Activated naive CD4-positive, alpha-beta T cell treated with Interleukin-2 at 50 U/mL for 16 hours (primary cell): ENCODE results near the gene PAXX.

Experiments
- DNase-seq: peaks from one replicate; pipeline ENCODE4 v3.0.0-alpha.2; 2020

The PAXX gene

DNA sequence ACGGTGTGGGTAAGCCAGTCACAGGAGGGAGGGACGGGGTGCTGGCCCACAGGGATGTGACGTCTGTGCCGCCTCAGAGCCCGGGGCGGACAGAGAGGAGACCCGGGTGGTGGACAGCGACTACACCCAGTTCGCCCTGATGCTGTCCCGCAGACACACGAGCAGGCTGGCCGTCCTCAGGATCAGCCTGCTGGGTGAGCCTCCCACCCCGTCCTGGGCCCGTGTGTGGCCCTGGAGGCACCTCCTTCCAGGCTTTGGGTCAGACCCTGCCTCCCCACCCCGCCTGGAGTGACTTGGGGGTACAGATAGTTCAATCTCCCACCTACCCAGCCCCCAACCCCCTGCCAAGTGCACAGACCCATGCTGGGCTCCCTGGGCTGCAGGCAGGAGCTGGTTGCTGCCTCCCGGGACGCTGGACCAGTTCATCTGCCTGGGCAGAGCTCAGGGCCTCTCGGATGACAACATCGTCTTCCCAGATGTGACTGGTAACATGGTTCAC lies 38.4 kb upstream of the PAXX start:
- no peak for DNase-seq

DNA sequence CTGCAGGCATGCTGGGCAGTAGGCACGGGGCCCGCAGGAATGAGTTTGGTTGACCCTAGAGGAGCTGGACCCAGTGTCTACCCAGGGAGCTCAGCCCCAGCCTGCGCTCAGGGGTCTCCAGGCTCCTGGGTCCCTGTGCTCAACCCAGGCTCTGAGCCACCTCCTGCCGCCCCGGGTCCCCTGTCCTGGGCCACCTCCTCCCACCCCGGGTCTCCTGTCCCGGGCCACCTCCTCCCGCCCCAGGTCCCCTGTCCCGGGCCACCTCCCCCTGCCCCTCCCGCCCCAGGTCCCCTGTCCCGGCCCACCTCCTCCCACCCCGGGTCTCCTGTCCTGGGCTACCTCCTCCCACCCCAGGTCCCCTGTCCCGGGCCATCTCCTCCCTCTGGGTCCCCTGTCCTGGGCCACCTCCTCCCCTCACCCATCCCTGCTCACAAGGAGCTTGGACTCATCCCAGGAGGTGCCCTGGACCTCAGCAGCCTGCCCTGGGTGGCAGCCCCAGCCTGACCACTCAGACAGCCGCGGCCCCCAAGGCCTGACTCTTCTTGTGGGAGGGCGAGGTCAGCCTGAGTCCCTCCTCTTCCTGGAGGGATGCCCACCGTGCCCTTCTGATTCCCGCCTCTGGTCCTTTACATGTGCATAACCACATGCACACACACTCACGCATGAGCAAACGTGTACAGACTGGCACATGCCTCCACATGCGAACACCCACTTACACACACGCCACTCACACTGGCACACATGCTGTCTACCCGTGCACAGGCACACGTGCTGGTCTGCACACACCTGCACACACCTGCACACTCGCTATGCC lies 37.7 kb upstream of the PAXX start:
- no peak for DNase-seq

DNA sequence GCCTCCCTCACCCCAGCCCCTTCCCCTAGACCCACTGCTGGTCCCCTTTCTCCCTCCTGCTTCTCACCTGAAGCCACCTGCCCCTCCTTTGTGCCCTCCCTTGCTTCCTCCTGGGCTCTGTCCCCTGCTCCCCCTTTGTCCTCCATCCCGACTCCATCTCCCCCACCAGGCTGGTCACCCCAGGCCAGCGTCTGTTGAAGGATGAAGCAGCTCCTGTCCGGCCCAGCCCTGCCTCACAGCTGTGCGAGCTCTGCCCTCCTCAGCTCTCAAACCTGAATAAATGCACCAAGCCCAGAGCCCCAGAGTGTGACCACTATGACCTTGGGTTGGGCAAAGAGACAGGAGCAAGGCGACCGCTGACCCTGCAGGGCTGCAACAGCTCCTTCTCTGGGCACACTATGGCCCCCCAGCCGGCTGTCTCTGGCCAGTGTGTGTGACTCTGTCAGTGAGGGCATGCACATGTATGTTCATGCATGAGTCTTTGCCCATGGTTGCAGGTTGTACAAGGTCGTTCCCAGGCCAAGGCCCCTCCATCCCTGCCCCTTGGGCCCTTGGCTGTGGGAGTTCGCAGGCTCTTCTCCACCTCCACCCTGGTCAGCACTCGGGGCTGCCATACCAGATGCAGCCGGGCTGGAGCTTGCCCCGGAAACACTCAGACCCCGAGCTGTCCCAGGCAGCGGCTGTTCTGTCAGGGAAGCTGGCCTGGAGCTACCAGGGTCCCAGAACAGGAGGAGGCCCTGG lies 36.9 kb upstream of the PAXX start:
- no peak for DNase-seq

DNA sequence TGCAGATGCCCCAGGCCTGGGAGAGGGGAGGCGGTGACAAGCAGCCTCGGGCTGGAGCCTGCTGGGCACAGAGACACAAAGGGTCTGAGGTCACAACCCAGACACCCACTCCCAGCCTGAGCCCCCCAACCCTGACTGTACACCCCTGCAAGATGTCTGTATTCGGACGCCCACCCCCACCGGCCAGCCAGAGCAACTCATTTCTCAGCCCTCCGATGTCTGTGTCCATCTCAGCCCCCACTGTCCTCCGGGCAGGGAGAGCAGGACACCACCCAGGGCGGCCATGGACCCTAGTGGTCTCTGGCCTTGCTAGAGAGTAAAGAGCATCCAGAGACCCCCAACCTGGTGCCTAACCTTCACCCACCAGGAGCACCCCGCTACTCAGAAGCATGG lies 36.3 kb upstream of the PAXX start:
- no peak for DNase-seq

DNA sequence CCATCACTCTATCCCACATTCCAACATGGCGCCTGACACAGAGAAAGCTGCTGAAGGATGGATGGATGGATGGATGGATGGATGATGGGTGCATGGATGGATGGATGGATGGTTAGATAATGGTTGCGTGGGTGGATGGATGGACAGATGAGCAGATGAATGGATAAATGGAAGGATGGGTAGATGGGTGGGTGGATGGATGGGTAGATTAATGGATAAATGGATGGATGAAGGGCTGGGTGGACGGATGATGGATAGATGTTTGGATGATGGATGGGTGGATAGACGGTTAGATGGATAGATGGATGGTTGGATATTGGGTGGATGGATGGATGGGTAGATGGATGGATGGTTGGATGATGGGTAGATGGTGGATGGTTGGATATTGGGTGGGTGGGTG lies 35.6 kb upstream of the PAXX start:
- no peak for DNase-seq

DNA sequence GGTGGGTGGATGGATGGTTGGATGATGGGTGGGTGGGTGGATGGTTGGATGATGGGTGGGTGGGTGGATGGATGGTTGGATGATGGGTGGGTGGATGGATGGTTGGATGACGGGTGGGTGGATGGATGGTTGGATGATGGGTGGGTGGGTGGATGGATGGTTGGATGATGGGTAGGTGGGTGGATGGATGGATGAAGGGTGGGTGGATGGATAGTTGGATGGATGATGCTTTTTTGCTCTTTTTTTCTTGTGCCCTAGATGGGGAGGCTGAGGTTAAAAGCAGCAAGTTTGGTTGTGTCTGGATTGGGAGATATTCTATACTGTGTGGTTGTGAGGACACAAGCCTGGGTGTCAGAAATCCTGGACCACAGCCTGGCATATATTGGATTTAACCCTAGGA lies 34.8 kb upstream of the PAXX start:
- DNase-seq: no peak

DNA sequence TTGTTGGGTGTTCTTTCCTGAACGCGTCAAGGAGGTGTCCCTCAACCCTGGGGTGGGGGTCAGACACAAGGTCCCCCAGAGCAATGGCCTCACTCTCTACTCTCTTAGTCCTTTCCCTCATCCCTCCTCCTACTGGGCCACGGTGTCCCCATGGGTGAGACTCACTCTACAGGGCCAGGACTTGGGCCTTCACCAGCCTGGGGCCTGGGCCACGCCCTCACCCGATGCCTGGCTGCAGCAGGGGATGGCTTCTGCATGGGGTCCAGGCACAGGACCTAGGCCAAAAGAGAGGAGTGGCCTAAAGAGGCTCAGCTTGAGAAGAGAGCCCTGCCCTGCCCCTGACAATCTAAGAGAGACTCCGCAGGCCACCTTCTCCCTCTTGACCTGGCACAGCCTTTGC lies 34.3 kb upstream of the PAXX start:
- DNase-seq: no peak

DNA sequence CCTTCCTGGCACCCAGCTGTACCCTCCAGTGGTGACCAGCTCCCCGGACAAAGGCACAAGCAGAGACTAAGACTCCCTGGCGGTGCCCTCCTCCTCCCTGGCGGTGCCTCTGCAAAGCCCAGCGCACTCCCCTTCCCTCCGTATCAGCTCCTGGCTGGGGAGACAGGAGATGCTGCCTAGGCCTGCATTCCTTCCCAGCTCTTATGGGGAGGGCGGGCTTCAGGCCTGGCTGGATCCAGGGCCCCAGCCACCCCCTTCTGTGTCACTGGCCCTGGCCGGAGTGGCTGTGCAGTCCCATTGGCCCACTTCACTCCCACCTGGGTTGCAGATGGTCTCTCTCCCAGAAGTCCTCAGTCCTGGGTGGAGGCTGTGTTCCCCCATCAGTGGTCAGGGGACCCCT lies 33.7 kb upstream of the PAXX start:
- no peak for DNase-seq

DNA sequence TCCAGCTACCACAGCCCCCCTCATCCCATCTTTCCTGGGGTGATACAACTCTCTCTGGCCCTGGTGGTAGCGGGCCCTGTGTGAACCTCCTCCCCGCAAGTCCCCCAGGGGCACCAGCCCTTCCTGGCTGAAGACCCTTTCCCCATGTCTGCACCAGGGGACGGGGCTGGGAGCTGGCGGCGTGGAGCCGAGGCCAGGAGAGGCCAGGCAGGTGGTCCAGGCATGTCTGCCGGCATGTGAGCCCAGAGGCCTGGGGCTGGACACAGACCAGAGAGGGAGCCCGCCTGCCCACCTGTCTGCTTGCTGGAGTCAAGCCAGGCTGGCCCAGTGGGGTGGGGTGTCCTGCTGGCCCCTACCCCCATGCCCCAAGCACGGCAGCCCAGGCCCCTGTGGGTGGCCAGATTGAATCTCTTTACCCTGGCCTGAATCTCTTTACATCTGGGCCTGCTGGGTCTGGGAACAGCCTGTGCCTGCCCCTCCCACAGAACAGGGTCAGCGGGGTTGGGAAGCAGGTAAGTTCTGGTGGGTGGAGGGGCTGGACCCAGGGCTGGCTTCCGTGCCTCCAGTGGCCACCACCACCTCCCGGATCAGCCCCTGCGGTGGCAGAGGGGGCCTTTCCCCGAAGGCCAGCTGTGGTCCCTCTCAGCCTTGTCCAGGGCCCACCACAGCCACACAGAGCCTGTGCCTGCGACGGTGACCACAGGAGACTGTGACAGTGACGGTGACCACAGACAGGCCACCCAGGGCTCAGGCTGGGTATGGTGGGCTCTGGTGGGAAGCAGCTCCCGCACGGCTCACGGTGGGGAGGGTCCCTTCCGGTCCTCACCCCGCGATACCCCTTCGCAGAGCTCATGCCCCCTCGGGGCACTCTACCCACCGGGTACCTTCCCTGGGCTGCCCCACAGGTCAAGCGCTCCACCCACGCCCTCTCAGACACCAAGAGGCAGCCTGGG lies 33.0 kb upstream of the PAXX start:
- no peak for DNase-seq

DNA sequence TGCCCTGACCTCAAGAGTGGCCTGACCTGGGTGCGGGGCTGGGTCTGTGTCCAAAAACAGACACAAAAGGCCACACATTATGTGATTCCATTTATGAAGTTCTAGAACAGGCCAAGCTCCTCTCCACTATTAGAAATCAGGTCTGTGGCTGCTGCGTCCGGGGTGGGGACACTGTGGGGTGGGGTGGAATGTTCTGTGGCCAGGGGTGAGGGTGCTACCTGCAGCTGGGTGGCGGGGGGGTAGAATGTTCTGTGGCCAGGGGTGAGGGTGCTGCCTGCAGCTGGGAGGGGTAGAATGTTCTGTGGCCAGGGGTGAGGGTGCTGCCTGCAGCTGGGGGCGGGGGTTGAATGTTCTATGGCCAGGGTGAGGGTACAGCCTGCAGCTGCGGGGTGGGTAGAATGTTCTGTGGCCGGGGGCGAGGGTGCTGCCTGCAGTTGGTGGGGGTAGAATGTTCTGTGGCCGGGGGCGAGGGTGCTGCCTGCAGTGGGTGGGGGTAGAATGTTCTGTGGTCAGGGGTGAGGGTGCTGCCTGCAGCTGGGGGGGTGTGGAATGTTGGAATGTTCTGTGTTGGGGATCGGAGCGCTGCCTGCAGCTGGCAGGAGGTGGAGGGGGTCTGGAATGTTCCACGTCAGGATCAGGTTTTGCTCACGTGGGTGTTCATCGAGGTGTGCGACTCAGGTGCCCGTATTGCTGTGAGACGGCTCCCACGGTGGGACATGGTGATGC lies 31.8 kb upstream of the PAXX start:
- no peak for DNase-seq

DNA sequence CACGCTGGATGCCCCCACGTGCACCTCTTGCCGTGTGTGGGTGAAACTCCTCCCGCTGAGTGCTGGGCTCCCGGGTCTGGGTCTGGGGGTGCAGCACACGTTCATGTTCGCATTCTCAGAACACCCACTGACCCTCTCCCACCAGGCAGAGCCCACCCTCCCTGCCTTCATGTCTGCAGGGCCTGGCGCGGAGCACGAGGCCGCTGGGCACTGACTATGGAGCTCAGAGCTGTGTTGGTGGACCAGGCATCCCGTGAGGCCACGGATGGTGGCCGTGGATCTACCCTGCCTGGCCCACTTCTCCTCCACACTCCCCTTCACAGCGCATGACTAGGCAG lies 31.3 kb upstream of the PAXX start:
- DNase-seq: no peak

DNA sequence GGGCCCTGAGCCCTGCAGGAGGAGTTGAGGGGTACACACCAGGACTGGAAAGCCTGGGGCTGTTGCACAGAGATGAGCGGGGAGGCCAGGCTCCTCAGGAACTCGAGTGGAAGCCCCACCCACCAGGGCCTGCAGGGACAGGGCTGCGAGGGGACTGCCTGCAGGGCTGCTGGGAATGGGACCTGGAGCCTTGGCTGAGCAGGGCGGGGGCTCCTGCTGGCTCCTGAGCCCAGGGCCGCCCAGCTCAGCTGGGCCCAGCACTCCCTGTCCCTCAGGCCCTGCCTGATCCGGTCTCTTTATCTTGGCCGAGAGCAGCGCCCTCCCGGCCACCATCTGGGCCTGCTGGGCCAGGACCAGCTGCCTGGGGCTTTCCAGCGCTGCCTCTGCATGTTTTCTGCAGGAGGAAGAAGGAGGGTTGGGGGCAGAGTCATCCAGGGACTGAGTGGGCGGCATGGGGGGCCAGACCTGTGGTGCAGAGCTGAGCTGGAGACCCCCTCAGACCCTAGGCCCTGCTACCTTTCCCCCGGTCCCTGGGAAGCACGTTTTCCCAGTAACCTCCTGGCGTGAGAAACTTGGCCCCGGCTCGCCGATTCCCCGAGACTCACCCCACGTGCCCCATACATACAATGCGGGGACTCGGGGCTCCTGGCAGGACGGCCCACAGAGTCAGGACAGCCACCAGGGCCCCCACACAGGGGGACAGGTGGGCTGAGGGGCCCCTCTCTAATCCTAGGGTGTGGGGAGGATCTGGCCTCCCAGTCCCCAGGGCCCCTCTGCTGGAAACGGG lies 30.8 kb upstream of the PAXX start:
- DNase-seq: no peak

DNA sequence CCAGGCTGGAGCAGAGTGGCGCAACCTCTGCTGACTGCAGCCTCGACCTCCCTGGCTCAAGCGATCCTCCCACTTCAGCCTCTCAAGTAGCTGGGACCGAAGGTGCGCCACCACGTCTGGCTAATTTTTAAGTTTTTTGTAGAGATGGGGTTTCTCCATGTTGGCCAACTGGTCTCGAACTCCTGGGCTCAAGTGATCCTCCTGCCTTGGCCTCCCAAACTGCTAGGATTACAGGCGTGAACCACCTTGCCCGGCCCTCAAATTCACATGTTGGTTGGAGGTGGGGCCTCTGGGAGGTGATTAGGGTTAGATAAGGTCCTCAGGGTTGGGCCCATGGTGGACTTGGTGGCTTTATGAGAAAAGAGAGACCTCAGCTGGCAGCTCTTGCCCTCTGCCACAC lies 30.1 kb upstream of the PAXX start:
- no peak for DNase-seq

DNA sequence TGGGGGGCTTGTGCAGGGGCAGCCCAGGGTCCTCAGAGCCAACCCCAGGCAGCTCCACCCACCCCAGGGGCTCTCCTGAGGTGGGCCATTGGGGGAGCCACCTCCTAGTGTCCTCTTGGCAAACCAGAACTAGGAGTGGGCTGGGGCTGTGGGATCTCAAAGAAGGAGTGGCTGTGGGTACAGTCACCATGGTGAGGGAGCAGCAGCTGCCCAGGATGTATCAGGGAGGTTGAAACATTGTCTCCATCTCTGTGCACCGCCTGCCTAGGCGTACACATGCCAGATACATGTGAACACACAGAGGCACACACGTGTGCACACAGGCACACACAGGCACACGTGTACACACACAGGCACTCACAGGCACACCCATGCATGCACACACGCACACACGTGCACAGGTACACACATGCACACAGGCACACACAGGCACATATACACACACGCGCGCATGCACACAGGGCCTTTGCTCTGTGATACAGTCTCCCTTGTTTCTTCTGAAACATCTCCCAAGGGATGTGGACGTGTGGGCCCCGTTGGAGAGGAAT lies 29.4 kb upstream of the PAXX start:
- no peak for DNase-seq

DNA sequence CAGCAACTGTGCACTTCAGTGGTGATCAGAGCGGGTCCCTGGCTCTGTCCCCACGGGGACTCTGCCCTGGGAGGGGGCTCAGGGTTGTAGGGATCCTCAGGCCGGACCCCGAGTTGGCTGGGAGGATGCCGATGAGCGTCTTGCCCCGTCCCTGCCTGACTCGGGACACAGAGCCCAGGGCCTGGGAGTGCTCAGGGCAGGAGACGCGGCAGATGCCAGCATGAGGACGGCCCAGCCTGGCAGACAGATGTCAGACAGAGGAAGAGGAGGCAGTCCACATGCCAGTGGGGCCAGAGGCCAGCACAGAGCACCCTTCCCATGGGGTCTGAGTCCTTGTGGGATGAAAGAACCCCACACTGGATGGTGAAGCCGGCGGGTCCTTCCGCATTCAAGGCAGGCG lies 28.9 kb upstream of the PAXX start:
- DNase-seq: no peak

DNA sequence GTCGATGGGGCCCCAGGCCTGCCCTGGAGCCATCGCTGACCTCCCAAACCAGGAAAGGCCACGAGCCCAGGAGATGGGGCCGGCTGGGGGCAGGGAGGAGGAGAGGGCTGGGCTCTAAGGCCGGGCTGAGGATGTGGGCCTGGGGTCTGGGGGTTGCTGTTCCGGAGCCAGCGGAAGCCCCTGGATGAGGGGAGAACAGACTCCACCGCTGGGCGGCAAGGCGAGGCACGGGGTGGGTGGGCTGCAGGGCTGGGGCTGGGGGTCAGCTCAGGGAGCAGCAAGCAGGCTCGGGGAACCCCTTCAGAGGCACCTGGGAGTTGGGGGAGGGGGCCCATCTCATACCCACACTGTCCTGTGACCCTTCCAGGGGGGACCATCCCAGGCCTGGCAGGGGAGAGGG lies 28.5 kb upstream of the PAXX start:
- DNase-seq: no peak

DNA sequence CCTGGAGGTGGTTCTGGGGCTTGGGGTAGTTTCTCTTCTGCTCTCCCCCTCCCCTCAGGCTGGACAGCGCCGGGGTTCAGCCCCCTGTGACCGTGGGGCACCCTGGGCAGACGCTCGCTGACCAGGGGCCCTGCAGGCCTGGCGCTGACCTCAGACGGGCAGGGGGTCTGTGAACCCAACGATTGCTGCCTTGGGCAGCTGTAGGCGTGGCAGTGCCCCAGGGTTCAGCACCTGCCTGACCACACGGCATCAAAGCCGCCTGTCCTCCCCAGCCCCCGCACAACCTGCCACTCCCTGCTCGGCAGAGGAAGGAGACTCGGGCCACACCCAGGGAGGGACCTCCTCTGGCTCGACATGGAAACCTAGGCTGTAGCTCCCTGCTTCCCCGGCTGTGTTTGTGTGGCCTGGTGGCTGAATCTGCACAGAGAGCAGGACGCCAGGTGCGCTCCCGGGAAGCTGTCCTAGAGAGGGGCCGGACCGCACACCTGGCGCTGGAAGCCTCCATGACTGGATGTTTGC lies 28.0 kb upstream of the PAXX start:
- no peak for DNase-seq

DNA sequence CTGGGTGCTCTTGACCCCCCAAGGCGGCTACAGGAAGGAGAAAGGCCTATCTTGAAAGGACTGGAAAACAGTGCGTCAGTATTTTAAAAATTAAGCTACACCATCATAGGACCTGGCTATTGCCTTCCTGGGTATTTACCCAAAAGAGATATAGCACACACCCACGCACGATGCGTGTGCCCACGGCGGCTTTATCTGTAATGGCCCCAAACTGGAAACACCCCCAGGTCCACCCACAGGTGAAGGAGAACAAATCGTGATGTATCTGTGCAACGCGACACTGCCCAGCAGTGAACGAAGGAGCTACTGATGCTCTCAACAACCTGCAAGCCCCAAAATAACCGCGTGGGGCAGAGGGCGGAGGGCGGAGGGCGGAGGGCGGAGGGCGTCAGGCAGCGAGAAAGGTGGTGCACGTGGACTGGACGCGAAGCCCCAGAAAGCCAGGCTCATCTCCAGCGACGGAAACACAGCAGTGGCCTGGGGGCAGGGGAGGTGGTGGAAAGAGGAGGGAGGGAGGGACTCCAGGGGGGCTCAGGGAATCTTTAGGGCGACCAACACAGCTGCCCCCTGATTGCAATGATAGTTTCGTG lies 27.3 kb upstream of the PAXX start:
- DNase-seq: no peak

DNA sequence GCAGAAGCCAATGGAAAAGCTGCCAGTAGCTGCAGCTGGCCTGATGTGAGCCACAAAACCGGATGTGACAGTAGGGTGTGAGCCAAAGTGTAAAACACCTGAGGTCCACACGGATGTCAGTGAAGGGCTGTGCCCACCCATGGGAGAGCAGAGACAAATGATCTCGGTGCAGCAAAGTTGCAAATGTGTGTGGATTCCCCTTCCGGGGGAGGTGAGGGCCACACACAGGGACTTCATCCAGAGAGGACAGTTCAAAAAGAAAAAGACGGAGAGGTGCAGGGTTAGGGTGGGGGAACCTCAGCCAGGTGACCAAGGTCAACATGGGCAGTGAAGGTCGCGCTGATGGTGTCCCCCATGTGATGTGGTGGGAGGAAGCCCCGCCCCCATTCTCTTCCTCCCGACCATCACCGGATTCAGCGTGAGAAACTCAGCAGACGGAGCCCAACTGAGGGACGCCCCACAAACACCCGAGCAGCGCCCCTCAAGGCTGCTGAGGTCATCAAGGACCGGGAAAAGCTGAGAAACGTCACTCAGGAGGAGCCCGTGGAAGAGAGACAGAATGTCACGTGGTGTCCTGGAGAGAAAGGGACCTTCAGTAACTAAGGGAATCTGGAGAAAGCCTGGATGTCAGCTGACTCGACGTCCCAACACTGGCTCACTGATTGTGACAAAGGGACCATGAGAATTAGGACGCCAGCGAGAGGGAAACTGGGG lies 26.3 kb upstream of the PAXX start:
- DNase-seq: peak; percentile 34
